GM10248 (cell line): ENCODE measurements around the gene LYSMD3.
"Not testable (repeated sequence)": the region's sequence is repeated elsewhere in the genome, so short reads cannot be mapped to it uniquely, and the experiment has no call there.

Experiments
- CTCF ChIA-PET: fragments of 300-600 bp; sonication (Branson Sonifier 250); formaldehyde crosslinking; extraction: SDS; loops from one replicate; lab custom pipeline; 2021; ENCODE audit warnings: antibody characterized with exemption; lab: Yijun Ruan, JAX
- POLR2A ChIA-PET: fragments of 350-650 bp; sonication (Branson Sonifier 250); formaldehyde crosslinking; extraction: SDS; loops from one replicate; lab custom pipeline; 2020; ENCODE audit warnings: antibody characterized with exemption; lab: Yijun Ruan, JAX
- DNase-seq: peaks from one replicate; pipeline ENCODE4 v3.0.0; 2012; ENCODE audit errors: extremely low spot score
- CTCF ChIP-seq: IDR thresholded peaks from 2 replicates; pipeline ENCODE4 v1.5.1; 2012; ENCODE audit warnings: mild to moderate bottlenecking, low read depth; ENCODE audit errors: extremely low read depth, missing control alignments, control extremely low read depth

LYSMD3 gene

GRCh38 chr5:90529194-90529938 lies at the start of gene LYSMD3:
LYSMD3 (minus strand) TSS chr5:90529584; CDS start chr5:90525289, 4,295 bp downstream.
- POLR2A ChIA-PET, result interaction anchor here (0.7 to 1.0 kb wide), 2 partner anchors 120 to 854 kb away, joined by 3 read pairs; partner anchors contain the start of genes ARRDC3 and CETN3
- no peak for TF ChIP-seq CTCF
- CTCF ChIA-PET, result interaction anchor here (0.8 to 2.4 kb wide), 14 partner anchors 11 to 254 kb away, joined by 3 to 21 read pairs (median 4); no protein-coding TSS in a partner anchor
- DNase-seq, result peak; percentile 98

- DNase-seq, CTCF ChIA-PET, POLR2A ChIA-PET: not testable (repeated sequence)
Measured at GRCh38 chr5:90576566-90576965, 47.2 kb upstream of the LYSMD3 start.

GRCh38 chr5:90575712-90576111 lies 46.3 kb upstream of the LYSMD3 start:
- no peak for TF ChIP-seq CTCF
- no peak for DNase-seq
- ChIA-PET CTCF (no interaction called here), POLR2A (no interaction called here)

GRCh38 chr5:90571147-90571773 lies 41.9 kb upstream of the LYSMD3 start:
- TF ChIP-seq CTCF, result no peak
- DNase-seq, result no peak
- ChIA-PET POLR2A (no interaction called here), CTCF (no interaction called here)

- no peak for DNase-seq
- no peak for TF ChIP-seq CTCF
- ChIA-PET POLR2A (no interaction called here), CTCF (no interaction called here)
Measured at GRCh38 chr5:90570034-90570433, 40.6 kb upstream of the LYSMD3 start.

- ChIA-PET POLR2A (no interaction called here), CTCF (no interaction called here)
Measured at GRCh38 chr5:90569084-90569483, 39.7 kb upstream of the LYSMD3 start.

More at GRCh38 chr5:90569084-90569483, 39.7 kb upstream of the LYSMD3 start:
- TF ChIP-seq CTCF, result no peak
- no peak for DNase-seq
